Coronary artery (tissue), 2 donors: ENCODE data around the gene RELCH.
A peak's percentile ranks its signal among the peaks of the same experiment; 100 is the strongest.

Source experiments
- DNase-seq: peaks from one replicate; pipeline ENCODE4 v3.0.0-alpha.2; 2017; ENCODE audit warnings: low spot score
- H3K27ac ChIP-seq, 2 donors: fragments of 200-600 bp; sonication (generic); one replicate each; pipeline ENCODE4 v1.5.1; 2016 to 2019
- H3K4me3 ChIP-seq: fragments of 200-600 bp; sonication (generic); 2 replicates; pipeline ENCODE4 v1.5.1; 2016; ENCODE audit warnings: mild to moderate bottlenecking, moderate library complexity
- CTCF ChIP-seq: fragments of 200-600 bp; sonication (generic); IDR thresholded peaks from one replicate; pipeline ENCODE4 v1.5.1; 2019; ENCODE audit warnings: antibody characterized with exemption

The RELCH gene

GRCh38 chr18:62186774-62187542 is at the start of gene RELCH, which contains the start of gene PIGN:
Gene RELCH, plus strand, starts transcription at chr18:62187255. Its CDS starts 251 bp downstream, at chr18:62187506.
Gene PIGN, minus strand, starts transcription at chr18:62187056. Its CDS starts 25,703 bp downstream, at chr18:62161353.
- Histone ChIP-seq H3K4me3 (peak within 1 kb of the TSS; percentile 99), H3K27ac (peak within 1 kb of the TSS; percentile 66 to 92)
- peak; percentile 99 for DNase-seq
- no peak for TF ChIP-seq CTCF

DNA sequence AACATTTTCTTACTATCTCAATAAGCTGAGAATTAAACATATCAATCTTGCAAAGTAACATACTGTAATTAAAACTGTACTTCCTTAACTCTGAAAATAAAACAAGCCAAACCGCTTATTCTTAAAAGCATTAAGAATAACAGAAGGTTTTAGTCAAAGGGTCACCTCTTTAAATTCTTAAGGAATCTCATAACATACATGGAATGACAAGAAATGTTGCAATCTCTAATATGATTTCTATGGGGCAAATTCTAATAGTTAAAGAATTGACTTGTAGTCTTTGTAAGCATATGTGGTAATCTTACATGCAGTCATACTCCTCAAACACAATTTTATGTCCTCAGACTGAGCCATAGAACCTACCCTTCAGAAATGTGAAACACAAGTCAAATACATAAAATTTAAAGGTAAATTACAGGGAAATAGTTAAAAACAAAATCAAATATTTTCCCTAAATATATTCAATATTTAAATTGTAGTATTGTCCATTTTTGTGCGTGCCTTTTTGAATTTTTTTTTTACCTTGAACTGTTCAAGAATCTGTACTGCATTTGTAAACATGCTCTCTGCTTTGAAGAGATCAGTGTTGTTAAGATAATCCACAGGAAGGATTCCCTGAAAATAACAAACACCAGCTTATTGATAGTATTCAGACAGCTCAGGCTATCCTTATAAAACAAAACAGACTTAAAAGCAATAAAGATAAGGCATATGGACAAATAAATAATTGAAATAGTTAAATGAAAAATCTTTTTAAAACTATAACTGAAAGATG is 48.4 kb upstream of the RELCH start:
- no peak for TF ChIP-seq CTCF

GRCh38 chr18:62140259-62140658 is 46.8 kb upstream of the RELCH start:
- TF ChIP-seq CTCF, result no peak
- Histone ChIP-seq H3K27ac (no peak overlapping the region), H3K4me3 (no peak overlapping the region)
- DNase-seq, result no peak

More for the DNA sequence above, 48.4 kb upstream of the RELCH start:
- no peak overlapping the region for H3K4me3 ChIP-seq
- no peak overlapping the region for H3K27ac ChIP-seq
- no peak for DNase-seq

DNA sequence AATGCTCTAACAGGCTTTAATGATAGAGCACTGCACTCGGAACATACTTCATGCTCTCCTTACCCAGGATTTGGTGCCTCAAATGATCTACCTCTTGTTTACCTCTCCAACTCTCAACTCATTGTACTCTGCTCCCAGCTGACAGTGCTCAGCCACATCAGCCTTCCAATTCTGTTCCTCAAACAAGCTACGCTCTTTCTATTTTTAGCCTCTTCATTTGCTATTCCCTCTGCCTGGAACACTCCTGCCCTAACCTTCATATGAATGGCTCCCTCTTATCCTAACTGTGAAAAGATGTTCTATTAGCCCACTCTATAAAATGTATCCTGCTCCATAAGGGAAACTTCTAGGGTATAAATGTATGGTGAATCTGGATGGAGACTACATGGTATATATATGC is 42.7 kb upstream of the RELCH start:
- no peak overlapping the region for H3K27ac ChIP-seq

DNA sequence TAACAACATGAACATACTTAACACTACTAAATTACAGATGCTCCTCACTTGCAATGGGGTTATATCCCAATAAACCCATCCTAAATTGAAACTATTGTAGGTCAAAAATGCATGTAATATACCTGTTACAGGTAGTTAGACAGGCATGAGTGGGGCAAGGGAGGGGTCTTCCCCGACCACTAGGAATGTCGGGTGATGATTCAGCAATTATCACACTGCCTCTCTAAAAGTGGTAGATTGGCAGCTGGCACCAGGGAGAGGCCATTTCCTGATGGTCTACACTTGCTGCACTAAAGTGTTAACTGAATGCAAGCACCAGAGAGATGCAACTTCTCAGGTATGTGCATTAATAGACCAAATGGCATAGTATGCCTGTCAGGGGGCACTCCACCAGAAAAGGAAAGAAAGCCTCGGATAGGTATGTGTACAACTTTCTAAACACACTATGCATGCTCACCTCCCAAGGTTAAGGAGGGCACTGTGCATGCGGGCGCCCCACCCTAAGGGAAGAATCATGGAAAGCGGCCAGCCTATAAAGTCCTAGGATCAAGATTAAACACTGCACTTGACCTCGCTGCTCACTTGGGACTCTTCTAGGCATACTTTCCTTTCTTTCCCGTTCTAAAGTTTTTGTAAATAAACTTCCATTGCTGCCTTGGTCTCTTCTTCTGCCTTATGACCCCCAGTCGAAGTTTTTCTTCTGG is 35.8 kb upstream of the RELCH start:
- H3K4me3 ChIP-seq, result no peak overlapping the region
- no peak overlapping the region for H3K27ac ChIP-seq
- DNase-seq, result no peak
- TF ChIP-seq CTCF, result no peak

More for the DNA sequence above, 42.7 kb upstream of the RELCH start:
- no peak for TF ChIP-seq CTCF
- DNase-seq, result no peak
- no peak overlapping the region for H3K4me3 ChIP-seq

DNA sequence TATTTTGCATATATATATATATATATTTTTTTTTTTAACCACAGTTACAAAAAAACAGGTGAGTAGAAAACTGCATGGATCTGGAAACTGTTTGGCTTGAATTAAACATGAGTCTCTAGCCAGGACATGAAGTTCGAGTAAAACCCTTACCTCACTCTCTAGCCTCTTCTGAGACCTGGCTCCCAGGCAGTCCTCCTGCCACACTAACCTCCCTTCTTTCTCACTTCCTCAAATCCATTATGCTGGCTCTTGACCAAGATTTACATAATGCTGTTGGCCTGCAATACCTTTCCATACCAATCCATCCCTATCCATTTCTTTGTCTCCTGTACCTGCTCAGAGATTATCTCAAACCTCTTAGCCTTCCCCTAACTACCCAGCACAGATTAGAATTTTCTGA is 34.2 kb upstream of the RELCH start:
- DNase-seq, result no peak
- TF ChIP-seq CTCF, result no peak
- no peak overlapping the region for H3K27ac ChIP-seq
- no peak overlapping the region for H3K4me3 ChIP-seq
